Vagina (tissue), 2 donors: ENCODE data around the gene DCUN1D2.

Experiments
- CTCF ChIP-seq, 3 experiments: fragments of 450-650 bp in 2 of 3; fragments of 200-600 bp in 1 of 3; sonication (generic) in 1 of 3; IDR thresholded peaks; one replicate each; pipeline ENCODE4 v1.5.1; 2017 to 2019; ENCODE audit warnings: antibody characterized with exemption in 3 of 3, mild to moderate bottlenecking in 2 of 3, moderate library complexity in 2 of 3
- POLR2A ChIP-seq, 2 donors: fragments of 450-650 bp; IDR thresholded peaks; one replicate each; pipeline ENCODE4 v1.6.1; 2017; ENCODE audit warnings: antibody characterized with exemption in 2 of 2, mild to moderate bottlenecking in 2 of 2, moderate library complexity in 2 of 2
- POLR2AphosphoS5 ChIP-seq, 2 donors: sonication (generic); formaldehyde crosslinking; IDR thresholded peaks; one replicate each; pipeline ENCODE4 v1.9.0; 2017; ENCODE audit warnings: antibody characterized with exemption in 2 of 2, mild to moderate bottlenecking in 2 of 2, low read depth in 1 of 2; ENCODE audit not compliant: insufficient read depth in 1 of 2

- no peak for TF ChIP-seq CTCF (IDR thresholded peaks at IDR 0.05)
- TF ChIP-seq POLR2A (IDR thresholded peaks at IDR 0.05), result no peak
- no peak for TF ChIP-seq POLR2AphosphoS5 (IDR thresholded peaks at IDR 0.05; ENCODE audit: insufficient read depth in 1 of 2, low read depth in 1 of 2)
Observed at GRCh38 chr13:113497217-113497616, 6.7 kb upstream of the DCUN1D2 start.
